GF-D8 (cell line): ENCODE results near the gene ZNF630.
A peak's percentile ranks its signal among the peaks of the same experiment; 100 is the strongest.
"Not testable (repeated sequence)": the region's sequence is repeated elsewhere in the genome, so short reads cannot be mapped to it uniquely, and the experiment has no call there.

Source experiments
- DNase-seq: peaks from one replicate; lab custom pipeline; 2025; lab: John Stamatoyannopoulos, UW

Gene ZNF630

GRCh38 chrX:48028091-48028490 is 43.3 kb downstream of the ZNF630 start:
- DNase-seq: no peak

- not testable (repeated sequence) for DNase-seq
Measured at GRCh38 chrX:48027545-48027944, 43.9 kb downstream of the ZNF630 start.

GRCh38 chrX:48025561-48025960 is 45.9 kb downstream of the ZNF630 start:
- DNase-seq: peak; percentile 20

GRCh38 chrX:48022738-48023137 is 48.7 kb downstream of the ZNF630 start:
- no peak for DNase-seq

DNA sequence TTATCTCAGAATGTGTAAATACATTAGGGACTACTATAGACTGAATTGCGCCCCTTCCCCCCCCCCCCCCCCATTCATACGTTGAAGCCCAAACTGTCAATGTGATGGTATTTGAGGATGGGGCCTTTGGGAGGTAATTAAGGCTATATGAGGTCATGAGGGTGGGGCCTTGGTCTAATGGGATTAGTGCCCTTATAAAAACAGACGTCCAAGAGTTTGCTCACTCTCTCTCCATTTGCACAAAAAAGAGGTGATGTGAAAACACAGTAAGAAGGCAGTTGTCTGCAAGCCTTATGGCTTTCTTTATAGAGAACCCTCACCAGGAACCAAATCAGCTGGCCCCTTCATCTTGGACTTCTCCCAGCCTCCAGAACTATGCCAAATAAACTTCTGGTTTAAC is 49.3 kb downstream of the ZNF630 start:
- no peak for DNase-seq

GRCh38 chrX:48021026-48021900 is 50.2 kb downstream of the ZNF630 start:
- DNase-seq: peak; percentile 31

GRCh38 chrX:48020472-48020871 is 51.0 kb downstream of the ZNF630 start:
- DNase-seq: not testable (repeated sequence)

GRCh38 chrX:48019892-48020291 is 51.5 kb downstream of the ZNF630 start:
- DNase-seq: not testable (repeated sequence)

DNA sequence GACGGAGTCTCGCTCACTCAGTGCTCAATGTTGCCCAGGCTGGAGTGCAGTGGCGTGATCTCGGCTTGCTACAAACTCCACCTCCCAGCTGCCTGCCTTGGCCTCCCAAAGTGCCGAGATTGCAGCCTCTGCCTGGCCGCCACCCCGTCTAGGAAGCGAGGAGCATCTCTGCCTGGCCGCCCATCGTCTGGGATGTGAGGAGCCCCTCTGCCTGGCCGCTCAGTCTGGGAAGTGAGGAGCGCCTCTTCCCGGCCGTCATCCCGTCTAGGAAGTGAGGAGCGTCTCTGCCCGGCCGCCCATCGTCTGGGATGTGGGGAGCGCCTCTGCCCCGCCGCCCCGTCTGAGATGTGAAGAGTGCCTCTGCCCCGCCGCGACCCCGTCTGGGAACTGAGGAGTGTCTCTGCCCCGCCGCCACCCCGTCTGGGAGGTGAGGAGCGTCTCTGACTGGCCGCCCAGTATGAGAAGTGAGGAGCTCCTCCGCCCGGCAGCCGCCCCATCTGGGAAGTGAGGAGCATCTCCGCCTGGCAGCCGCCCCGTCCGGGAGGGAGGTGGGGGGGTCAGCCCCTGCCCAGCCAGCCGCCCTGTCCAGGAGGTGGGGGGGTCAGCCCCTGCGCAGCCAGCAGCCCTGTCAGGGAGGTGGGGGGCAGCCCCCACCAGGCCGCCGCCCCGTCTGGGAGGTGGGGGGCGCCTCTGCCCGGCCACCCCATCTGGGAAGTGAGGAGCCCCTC is 54.7 kb downstream of the ZNF630 start:
- DNase-seq: not testable (repeated sequence)

DNA sequence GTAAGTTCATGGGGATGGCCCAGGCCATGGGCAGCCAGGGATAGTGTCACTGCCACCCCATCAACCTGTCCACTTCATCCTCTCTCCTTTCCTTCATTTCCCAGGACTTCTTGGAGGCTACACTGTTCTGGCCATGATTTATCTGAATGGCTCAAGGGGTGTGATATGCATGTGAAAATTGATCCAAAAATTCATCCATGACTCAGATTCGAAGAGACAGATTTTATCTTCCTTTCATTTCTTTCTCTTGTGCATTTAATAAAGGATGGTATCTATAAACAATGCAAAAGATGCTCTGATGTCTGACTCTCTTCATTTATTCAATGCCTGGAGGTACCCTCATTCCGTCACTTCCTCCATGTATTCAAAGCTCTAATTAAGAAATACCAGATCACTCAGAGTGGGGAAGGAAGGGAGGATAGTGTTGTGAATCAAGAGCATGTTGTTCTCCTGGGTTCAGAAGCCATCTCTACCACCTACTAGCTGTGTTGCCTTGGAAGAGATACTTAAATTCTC is 61.9 kb downstream of the ZNF630 start:
- DNase-seq: not testable (repeated sequence)
